NCI-H1417 treated with DMSO at 0.1 percent for 48 hours (cell line): ENCODE measurements around the gene USP9X.
"Not testable (repeated sequence)": the region's sequence is repeated elsewhere in the genome, so short reads cannot be mapped to it uniquely, and the experiment has no call there.

Source experiments
- DNase-seq: peaks from one replicate; lab custom pipeline; 2025; lab: John Stamatoyannopoulos, UW

The USP9X gene

DNA sequence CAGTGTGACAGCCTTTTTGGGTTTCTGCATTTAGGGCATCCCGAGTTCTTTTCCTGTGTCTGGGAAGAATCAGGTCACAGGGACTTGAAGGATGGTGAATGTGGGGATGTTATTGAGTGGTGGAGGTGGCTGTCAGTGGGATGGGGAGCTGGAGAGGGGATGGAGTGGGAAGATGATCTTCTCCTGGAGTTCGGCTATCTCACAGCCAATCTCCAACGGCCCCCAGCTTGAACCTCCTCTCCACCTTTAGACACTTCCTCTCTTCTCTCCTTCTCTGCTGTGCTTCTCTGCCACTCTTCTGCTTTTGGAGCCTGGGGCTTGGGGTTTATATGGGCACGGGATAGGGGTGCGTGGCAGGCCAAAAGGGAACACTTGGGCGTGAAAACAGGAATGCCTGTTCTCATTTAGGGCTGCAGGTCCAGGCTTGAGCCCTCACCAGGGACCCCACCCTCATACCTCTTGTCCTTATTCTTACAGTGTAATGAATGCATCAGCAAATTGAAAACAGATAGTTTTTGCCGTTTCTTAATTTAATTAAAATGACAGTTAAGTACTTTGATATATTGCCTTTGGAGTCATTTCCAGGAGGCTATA lies 37.5 kb downstream of the USP9X start:
- DNase-seq, result no peak

DNA sequence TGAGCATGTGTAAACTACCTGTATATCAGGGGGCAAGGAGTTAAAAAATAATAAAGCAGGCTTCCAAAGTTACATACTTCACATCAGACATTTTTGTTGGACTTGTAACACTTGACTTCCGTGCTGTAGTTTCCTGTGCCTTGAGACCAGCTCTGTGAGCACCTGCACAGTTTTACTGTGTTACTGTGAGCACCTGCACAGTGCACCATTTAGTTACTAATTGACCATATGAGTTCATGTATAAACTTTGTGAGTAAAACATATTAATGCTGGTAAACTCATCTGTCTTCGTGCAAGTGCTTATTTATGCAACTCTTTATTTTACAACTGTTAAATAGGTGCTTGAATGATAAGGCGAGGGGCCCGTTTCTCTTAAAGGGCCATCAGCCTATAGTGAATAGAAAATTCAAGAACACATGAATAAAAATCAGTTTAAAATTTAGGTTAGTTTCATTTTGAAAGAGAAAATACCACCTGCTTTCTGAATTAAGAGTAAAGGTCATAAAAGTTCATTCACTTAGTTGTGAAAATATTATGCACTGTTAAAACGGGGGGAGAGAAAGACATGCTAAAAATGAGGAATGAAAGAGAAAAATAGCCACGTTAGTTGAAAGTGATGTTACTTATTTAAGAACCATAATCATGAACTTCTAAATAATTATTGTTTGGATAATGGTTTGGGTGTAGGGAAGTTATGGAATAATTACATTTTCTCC lies 42.4 kb downstream of the USP9X start:
- DNase-seq, result no peak

DNA sequence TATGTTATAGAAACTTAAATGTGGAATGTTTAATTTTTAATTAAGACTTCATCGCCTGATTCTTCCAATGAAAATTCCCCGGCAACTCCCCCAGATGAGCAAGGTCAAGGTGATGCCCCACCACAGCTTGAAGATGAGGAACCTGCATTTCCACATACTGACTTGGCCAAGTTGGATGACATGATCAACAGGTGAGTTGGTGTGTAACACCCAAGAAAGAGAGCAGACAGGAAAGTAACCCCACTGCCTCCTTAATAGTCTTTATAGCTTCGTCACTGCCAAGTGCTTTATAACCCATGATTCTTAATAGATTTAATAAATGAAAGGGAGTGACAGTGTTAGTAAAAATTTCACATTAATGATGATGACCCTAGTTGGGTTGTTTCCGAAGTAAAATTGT lies 43.7 kb downstream of the USP9X start:
- DNase-seq, result no peak

DNA sequence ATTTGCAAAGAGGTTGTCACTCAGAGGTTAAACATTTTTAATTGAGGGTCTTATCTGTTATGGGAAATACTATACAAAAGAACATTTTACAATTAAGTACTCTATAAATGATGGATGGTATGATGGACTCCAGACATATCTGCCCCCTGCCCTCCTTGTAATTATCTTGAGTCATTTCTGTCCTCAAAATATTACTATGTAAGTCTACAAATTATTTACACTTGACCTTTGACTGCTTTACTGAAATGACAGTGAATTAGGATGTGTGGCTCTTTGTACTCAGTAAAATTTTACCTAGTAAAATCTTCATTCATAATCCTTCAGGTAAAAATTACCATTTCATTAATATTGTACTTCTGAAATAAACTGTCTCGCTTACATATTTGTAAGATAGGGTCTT lies 46.5 kb downstream of the USP9X start:
- DNase-seq, result no peak

DNA sequence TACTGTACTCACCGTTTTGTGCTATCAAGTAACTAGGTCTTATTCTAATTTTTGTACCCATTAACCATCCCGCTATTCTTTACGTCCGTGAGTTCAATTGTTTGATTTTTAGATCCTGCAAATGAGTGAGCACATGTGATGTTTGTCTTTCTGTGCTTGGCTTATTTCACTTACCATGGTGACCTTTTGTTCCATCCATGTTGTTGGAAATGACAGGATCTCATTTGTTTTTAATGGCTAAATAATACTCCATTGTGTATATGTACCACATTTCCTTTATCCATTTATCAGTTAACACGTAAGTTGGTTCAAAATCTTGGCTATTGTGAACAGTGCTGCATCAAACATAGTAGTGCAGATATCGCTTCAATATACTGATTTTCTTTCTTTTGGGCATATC lies 48.3 kb downstream of the USP9X start:
- no peak for DNase-seq

DNA sequence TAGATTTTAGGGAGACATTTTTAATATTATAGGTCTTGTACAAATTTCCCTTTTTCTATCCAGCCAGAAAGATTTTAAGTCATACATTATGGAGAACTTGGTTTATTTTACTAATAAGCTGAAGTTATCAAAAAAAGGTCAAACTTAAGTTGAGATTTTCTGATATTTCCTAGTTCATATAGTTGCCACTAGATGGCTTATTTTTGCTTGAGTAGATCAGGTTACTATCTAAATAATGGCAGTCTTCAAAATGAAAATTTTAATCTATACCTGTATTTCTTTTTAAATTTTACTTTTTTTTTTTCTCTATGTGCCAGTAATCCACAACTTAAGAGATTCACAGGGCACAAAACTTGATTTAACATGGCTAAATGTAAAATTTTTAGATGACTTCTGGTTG lies 52.3 kb downstream of the USP9X start:
- DNase-seq, result no peak

DNA sequence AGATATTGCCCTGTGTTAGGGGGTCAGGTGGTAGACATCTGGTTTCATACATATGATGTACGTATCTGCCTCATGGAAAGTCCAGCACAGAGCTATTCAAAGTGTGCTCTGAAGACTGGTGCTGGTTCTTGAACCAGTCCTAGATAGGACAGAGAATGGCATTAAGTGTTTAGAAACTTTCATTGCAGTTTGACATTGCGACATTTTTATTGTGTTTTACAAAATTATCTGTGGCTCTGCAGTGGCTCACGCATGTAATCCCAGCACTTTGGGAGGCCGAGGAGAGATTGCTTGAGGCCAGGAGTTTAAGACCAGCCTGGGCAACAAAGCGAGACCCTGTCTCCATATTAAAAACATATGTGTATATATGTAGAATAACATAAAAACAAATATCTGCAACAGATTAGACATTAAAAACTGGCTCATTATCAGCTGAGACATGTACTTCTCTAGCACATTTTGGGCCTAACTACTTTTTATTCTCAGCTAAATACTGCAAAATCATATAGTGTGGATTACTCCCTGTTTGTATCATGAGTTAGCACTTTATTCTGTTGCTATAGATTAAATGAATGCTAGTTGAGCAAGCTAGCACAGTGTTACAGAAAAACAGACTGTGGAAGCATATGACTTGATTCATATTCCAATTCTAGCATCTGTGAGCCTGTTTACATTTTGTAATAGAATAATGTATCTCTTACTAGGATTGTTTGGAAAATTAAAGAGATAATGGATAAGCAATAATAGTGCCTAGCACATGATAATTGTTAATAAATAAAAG lies 57.1 kb downstream of the USP9X start:
- no peak for DNase-seq

DNA sequence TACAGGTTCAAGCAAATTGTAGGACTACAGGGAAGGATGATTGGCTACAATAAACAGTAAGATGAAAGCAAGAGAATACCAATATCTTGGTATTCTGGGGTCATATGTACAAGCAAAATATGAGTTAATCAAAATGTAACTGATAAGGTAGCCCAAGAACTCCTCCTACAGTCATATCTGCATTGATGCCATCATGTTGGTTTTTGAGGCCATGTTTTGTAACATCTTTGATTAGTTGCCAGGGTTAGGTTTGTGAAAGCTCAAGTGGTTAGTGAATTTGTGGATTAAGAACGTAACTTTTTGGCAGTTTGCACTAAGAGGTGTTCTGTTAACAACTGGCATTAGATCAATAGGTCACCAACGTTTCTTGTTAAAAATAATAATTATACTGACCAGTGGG lies 59.6 kb downstream of the USP9X start:
- no peak for DNase-seq

DNA sequence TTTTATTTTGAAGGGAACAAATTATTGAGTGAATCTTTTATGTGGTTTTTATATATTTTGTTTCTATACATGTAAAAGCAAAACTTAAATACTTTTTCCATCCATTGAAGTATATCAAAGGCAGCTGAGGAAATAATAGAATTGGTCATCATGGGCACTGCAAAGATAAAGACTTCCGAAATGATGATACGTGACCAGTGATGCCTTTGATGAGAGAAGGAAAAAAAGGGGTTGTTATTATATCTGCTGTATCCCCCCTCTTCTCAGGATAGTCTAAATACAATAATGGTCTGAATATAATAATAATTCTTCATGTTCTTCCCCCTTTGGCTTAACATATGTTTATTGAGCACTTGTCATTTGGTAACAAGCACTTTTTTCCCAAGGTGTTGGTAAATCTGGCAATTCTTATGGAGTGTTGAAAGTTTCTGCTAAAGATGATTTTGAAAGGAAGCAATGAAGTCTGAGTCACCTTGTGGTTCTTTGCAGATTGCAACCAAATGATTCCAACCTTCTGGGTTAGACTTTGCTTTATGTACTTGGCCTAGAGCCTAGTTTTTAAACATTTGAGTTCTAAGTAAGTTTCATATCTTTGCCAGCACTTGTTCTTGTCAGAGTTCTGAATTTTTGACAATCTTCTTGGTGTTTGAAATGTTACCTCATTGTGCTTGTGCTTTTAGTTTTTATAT lies 60.8 kb downstream of the USP9X start:
- DNase-seq, result no peak

DNA sequence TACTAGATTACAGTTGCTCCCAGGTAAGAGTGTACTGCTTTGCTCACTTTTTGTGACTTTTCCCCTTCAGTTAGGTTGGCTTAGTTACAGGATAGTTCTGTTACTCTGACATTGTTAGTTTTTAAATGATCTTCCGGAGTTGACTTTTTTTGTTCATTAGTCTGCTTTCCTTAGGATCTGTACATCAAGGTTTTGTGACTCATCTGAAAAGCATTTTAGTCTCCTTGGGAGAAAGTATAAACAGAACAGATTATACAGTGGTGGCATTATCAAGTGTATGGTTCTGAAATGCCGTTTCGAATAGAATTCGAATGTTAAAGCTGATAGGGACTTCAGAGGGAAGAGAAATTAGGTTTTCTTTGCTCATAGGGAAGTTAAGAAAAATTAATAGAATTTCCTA lies 63.3 kb downstream of the USP9X start:
- DNase-seq, result no peak

DNA sequence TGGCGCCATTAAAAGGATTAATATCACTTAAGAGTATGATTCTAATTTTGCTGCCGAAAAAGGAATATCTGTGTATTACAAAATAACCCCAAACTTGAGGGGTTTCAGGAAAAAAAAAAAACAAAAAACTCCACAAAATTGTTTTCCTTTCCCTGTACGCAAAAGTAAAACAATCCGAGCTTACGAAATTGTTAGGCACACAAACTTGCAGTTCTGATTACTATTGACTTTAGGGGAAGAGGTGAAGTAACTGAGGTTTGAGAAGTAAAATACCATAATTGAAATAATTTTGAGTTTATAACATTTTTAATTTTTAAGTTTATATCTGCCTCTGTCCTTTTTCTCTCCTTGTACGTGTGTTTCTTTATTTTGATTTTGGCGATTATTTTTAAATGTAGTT lies 64.8 kb downstream of the USP9X start:
- no peak for DNase-seq

DNA sequence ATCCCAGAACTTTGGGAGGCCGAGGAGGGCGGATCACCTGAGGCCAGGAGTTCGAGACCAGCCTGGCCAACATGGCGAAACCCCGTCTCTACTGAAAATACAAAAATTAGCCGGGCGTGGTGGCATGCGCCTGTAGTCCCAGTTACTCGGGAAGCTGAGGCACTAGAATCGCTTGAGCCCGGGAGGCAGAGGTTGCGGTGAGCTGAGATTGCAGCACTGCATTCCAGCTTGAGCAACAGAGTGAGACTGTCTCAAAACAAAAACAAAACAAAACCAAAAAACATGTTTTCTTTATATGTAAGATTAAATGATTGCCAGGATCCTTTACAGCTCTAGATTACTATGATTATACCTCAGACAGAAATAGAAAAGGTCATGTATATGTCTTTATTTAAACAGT lies 66.5 kb downstream of the USP9X start:
- DNase-seq, result not testable (repeated sequence)

DNA sequence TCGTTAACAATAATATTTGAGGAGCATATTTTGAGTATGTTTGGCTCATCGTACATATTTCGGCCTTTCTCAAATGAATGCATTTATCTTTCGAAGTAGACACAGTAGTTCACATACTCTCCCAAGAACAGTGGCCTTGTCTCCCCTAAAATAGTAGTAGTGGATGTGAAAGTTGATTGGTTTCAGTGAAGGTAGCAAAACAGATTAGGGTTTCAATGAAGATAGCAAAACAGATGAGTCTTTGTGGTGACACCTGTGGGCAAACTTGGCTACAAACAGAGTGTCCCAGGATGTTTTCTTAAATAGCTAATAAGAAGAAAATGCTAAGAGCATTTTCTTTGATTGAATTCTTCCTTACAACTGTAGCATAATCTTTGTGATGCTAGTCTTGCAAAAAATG lies 67.0 kb downstream of the USP9X start:
- DNase-seq, result no peak

DNA sequence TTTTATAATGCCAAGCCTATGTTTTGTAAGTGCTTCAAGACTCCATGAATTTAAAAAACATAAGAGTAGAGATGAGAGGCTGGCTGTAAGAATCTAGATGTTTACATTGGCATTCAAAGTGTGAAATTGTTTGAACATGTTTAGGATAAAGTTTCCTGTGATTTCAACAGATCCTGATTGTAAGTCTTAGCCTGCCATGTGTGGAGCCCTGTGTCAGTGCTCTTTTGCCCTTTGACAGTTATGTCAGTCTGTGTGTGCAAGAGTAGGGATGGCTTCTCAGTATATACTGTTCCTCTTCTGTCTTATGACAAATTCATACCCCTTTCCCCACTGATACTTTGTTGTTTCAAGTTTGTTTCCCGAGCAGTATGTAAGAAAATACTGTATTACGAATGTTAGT lies 68.2 kb downstream of the USP9X start:
- no peak for DNase-seq

DNA sequence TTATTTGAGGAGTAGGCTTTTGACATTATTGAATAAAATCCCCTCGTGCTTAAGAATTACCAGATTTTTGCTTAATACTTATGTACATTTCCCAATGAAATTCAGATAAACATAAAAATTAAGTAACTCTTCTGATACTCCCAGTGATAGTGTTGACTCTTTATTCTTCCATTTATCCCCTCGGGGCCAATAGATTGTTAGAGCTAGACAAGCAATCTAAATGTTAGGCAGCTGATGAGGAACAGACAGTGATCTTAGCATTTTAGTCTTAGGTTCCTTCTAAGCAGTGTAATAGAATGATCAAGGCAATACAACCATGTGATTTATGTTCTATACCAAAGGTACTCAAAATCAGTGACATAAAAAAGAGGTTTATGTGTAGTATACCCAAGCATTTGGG lies 68.7 kb downstream of the USP9X start:
- no peak for DNase-seq

DNA sequence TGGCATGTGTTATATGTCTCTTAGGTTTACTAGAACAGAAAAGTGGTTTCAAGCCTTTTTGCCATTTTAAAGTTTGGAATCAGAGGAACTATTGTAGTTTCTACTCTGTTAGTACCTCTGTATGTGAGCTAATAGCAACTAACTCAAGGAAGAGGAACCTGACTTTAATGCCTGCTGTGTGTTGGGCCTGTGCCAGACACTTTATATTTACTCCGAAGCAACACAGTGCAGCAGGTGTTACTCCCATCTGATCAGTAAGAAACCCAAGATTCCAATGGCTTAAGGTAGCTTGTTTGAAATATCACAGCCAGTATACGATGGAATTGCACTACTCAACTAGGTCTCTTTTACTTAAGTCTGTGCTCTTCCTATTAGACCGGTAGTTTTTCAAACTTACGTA lies 79.2 kb downstream of the USP9X start:
- no peak for DNase-seq

DNA sequence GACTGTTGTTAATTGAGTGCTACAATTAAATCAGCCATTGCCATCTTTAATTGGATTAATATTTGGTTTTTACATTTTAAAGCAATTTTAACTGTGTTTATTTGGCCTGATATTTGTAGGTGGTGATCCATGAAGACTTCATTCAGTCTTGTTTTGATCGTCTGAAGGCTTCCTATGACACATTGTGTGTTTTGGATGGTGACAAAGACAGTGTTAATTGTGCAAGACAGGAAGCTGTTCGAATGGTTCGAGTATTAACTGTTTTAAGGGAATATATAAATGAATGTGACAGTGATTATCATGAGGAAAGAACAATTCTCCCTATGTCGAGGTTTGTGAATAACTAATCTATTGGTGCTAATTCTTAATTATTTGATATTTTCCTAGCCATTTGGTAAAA lies 82.6 kb downstream of the USP9X start:
- DNase-seq, result no peak

DNA sequence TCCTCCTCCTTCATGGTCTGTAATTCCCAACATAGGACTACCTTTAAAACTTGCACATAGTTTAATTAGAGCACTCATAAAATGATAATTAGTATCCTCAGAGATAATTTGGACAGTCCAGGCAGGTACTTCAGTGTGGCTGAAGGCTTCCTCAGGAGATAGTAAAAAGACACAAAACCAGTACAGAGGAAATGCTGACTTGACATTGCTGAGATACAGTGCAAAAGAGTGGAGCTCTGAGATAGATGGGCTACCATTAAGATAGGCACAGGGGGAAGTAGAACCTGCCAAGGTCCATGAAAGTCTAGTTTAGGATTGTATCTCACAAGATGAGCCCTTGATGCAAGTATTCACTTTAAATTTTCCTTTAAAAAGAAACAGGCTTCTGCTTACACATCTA lies 91.0 kb downstream of the USP9X start:
- DNase-seq, result no peak

DNA sequence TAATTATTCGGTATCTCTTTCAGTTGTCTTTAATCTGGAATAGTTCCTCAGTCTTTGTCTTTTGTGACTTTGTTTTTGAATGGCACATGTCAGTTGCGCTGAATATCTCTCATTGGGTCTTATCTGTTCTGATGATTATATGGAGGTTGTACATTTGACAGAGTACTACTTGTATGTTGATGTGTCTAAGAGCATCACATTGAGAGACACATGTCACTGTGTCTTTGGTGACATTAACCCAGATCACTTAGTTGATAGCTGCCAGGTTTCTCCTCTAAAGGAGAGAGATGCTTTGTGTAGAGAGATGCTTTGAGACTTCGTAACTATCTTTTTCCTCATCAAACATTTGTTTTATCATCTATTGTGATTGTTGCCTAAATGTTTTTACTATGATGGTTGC lies 92.1 kb downstream of the USP9X start:
- no peak for DNase-seq

DNA sequence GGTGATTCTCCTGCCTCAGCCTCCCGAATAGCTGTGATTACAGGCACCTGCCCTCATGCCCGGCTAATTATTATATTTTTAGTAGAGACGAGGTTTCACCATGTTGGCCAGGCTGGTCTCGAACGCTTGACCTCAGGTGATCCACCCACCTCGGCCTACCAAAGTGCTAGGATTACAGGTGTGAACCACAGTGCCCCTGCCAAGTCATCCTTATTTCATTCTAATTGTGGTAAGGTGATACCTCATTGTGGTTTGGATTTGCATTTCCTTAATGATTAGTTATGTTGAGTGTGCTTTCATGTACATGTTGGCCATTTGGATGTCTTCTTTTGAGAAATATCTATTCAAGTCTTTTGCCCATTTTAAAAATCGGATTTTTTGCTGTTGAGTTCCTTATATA lies 93.0 kb downstream of the USP9X start:
- DNase-seq, result no peak

DNA sequence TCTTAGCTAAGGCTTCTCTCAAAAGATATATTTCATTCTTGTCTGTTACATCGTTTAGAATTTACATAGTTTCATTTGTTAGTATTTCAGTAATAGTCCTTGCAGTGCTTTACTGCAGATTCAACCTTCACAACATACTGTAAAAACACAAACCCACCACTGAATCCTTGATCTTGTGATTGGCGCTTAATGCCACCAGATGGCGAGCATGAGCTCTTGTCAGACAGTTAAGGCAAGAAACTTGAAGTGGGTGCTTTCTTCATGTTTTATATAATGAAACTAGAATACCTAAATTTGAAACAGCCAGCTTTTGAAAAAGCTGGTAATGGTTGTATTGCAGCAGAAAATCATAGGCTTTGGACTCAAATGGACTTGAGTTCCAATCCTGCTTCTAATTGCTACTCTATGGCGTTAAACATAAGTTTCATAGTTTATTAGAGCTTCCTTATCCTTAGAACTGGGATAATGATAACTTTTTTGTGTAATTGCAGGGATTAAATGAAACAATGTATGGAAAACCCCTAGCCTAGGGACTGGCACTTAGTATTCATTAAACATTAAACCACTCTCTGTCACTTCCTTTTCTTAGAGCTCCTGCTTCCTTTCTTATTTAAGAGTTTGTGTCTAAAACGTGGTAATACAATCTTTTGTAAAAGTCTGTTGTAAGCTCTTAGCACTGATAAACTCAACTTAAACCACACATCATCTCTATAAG lies 95.1 kb downstream of the USP9X start:
- DNase-seq, result peak; percentile 11

DNA sequence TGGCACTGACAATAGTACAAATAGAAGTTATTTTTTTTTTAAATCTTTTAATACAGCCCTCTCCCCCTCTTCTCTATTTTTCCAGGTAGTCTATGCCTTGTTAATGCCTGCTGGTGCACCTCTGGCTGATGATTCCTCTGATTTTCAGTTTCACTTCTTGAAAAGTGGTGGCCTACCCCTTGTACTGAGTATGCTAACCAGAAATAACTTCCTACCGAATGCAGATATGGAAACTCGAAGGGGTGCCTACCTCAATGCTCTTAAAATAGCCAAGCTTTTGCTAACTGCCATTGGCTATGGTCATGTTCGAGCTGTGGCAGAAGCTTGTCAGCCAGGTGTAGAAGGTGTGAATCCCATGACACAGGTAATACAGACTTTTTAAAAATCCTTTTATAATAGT lies 99.1 kb downstream of the USP9X start:
- no peak for DNase-seq
